ENCODE measurements around the gene HELZ2.

GRCh38 chr20:63566395-63567135 is 7.5 kb downstream of the HELZ2 start:
- TF ChIP-seq CTCF (IDR thresholded peaks at IDR 0.05) = no peak
- TF ChIP-seq POLR2A (IDR thresholded peaks at IDR 0.05) = no peak
- no peak for TF ChIP-seq EP300 (IDR thresholded peaks at IDR 0.05)
